Fibroblast of lung (primary cell): ENCODE data around the gene CYP19A1. TPM values are rescaled to one million over a fixed set of nuclear protein-coding genes. Genes with fewer than 3 reads are reported as not detected.

ENCODE experiments used
- DNase-seq, 2 donors: peaks; one replicate each; pipeline versions ENCODE4 v3.0.0 to v3.0.0-alpha.2; 2010; ENCODE audit warnings: low read depth in 2 of 2
- H2AFZ ChIP-seq: 2 replicates; pipeline ENCODE4 v1.5.1; 2012; ENCODE audit warnings: low read length, control low read depth, inconsistent platforms
- H3K27ac ChIP-seq: 2 replicates; pipeline ENCODE4 v1.5.1; 2011; ENCODE audit warnings: low read length, control low read depth; ENCODE audit not compliant: insufficient read depth
- H3K27me3 ChIP-seq: 2 replicates; pipeline ENCODE4 v1.5.1; 2011; ENCODE audit warnings: mild to moderate bottlenecking, low read length; ENCODE audit not compliant: control insufficient read depth, insufficient read depth
- H3K36me3 ChIP-seq: 2 replicates; pipeline ENCODE4 v1.5.1; 2011; ENCODE audit warnings: low read length; ENCODE audit not compliant: control insufficient read depth, insufficient read depth
- H3K4me1 ChIP-seq: 2 replicates; pipeline ENCODE4 v1.5.1; 2011; ENCODE audit warnings: low read length; ENCODE audit not compliant: control insufficient read depth, insufficient read depth; ENCODE audit errors: extremely low read depth
- H3K4me2 ChIP-seq: 2 replicates; pipeline ENCODE4 v1.5.1; 2011; ENCODE audit warnings: low read length, control low read depth; ENCODE audit not compliant: insufficient read depth; ENCODE audit errors: extremely low read depth
- H3K4me3 ChIP-seq, 4 experiments: fragments of 200-600 bp in 1 of 4; sonication (generic) in 1 of 4; replicated peaks in 1 of 4; 2 replicates each; pipeline ENCODE4 v1.5.1; 2011 to 2016; ENCODE audit warnings: low read length in 4 of 4, low read depth in 3 of 4, mild to moderate bottlenecking in 3 of 4, control low read depth in 2 of 4, inconsistent platforms in 1 of 4, mixed read lengths in 1 of 4; ENCODE audit not compliant: insufficient read depth in 1 of 4; ENCODE audit errors: control extremely low read depth in 1 of 4
- H3K79me2 ChIP-seq: 2 replicates; pipeline ENCODE4 v1.5.1; 2012; ENCODE audit warnings: mild to moderate bottlenecking, low read length, inconsistent platforms; ENCODE audit not compliant: control insufficient read depth, insufficient read depth
- H3K9ac ChIP-seq: 2 replicates; pipeline ENCODE4 v1.5.1; 2011; ENCODE audit warnings: mild to moderate bottlenecking, low read length, control low read depth; ENCODE audit not compliant: insufficient read depth
- H3K9me3 ChIP-seq: 2 replicates; pipeline ENCODE4 v1.5.1; 2012; ENCODE audit warnings: low read depth, low read length; ENCODE audit not compliant: control insufficient read depth, insufficient read depth
- H4K20me1 ChIP-seq: 2 replicates; pipeline ENCODE4 v1.5.1; 2011; ENCODE audit warnings: low read length; ENCODE audit not compliant: control insufficient read depth, insufficient read depth; ENCODE audit errors: extremely low read depth
- EZH2 ChIP-seq: IDR thresholded peaks from 2 replicates; pipeline ENCODE4 v1.5.1; 2012; ENCODE audit warnings: low read length, control low read depth, mild to moderate bottlenecking; ENCODE audit errors: missing control alignments
- polyA plus RNA-seq, 2 donors: library from polyadenylated mRNA; depleted of rRNA in 1 of 2; stranded (reverse) in 1 of 2; unstranded in 1 of 2; fragments of >200 nt; gene quantifications; 2 replicates each; pipeline ENCODE4 v1.2.1, GENCODE V29; 2011 to 2012; ENCODE audit warnings: missing spikeins in 1 of 2
- total RNA-seq: library from RNA; depleted of rRNA; stranded (reverse); fragments of >200 nt; gene quantifications from 2 replicates; pipeline ENCODE4 v1.2.1, GENCODE V29; 2014
- TF ChIP-seq, protein P1 (sequence below), 2 donors: IDR thresholded peaks in 1 of 2; conservative IDR thresholded peaks in 1 of 2; 1 replicate in 1 of 2; 2 replicates in 1 of 2; pipeline ENCODE4 v1.5.1; 2011 to 2012; ENCODE audit warnings: low read length in 2 of 2, control low read depth in 1 of 2, inconsistent platforms in 1 of 2, low read depth in 1 of 2, mild to moderate bottlenecking in 1 of 2

The CYP19A1 gene
- total and polyA plus RNA-seq, 2 donors (not counting 1 experiment from before 2014, with no cell fraction given): 0.16 to 2.3 TPM

DNA sequence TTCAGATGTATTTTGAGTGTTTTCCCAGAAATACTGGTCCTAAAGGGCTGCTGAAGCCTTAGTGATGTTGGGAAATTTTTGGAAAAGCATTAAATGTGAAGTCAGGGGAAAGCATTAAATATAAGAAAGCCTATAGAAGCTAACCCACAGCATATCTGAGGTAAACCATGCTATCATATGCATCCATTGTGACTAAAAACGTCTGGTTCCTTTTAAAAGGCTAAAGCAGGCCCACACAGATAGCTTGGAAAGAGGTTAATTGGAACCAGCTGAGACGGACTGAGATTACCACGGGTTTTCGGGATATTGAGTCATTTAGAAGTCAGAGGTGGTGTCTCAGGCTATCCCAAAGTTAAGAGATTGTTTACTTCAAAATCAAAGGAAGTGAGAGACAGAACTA lies 78.2 kb downstream of the CYP19A1 start:
- no peak overlapping the region for H2AFZ ChIP-seq
- no peaks in the 10 kb centered on the region for H3K79me2 ChIP-seq
- peak in 1 of 2 donors; percentile 52 for DNase-seq
- no peak overlapping the region for H3K4me2 ChIP-seq
- H3K27ac ChIP-seq: no peak overlapping the region
- H4K20me1 ChIP-seq: no peaks in the 10 kb centered on the region
- TF ChIP-seq EZH2: no peak
- TF ChIP-seq, protein P1, sequence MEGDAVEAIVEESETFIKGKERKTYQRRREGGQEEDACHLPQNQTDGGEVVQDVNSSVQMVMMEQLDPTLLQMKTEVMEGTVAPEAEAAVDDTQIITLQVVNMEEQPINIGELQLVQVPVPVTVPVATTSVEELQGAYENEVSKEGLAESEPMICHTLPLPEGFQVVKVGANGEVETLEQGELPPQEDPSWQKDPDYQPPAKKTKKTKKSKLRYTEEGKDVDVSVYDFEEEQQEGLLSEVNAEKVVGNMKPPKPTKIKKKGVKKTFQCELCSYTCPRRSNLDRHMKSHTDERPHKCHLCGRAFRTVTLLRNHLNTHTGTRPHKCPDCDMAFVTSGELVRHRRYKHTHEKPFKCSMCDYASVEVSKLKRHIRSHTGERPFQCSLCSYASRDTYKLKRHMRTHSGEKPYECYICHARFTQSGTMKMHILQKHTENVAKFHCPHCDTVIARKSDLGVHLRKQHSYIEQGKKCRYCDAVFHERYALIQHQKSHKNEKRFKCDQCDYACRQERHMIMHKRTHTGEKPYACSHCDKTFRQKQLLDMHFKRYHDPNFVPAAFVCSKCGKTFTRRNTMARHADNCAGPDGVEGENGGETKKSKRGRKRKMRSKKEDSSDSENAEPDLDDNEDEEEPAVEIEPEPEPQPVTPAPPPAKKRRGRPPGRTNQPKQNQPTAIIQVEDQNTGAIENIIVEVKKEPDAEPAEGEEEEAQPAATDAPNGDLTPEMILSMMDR (conservative IDR thresholded peaks at IDR 0.05 in 1 of 2, IDR thresholded peaks at IDR 0.05 in 1 of 2; ENCODE audit: low read depth in 1 of 2, low read length in 2 of 2): no peak
- H3K4me3 ChIP-seq: no peak overlapping the region
- H3K4me1 ChIP-seq: no peaks in the 10 kb centered on the region
- no peaks in the 10 kb centered on the region for H3K9me3 ChIP-seq
- H3K9ac ChIP-seq: no peak overlapping the region
- H3K27me3 ChIP-seq: peaks cover 8% of the 10 kb centered on the region
- H3K36me3 ChIP-seq: no peaks in the 10 kb centered on the region

DNA sequence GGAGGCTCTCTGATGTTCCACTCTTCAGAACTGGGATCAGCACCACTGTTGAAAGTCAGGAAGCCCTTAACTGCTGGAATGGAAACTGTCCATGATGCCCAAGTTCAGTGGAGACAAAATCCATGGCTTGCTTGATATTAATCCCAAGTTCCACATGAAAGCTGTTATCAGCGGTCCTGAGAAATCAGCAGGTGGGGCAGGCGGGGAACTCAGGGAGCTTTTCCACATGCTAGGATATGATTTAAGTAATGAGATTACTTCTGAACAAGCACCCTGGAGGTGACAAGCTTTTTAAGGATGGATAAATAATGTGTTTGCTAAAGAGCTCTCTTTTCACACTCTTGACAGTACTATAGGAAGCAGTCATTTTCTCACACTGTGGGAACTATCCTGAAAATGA lies 82.9 kb downstream of the CYP19A1 start:
- no peak overlapping the region for H3K4me3 ChIP-seq
- H2AFZ ChIP-seq: no peak overlapping the region
- H3K9ac ChIP-seq: no peak overlapping the region
- TF ChIP-seq, protein P1 (conservative IDR thresholded peaks at IDR 0.05 in 1 of 2, IDR thresholded peaks at IDR 0.05 in 1 of 2; ENCODE audit: low read depth in 1 of 2, low read length in 2 of 2): no peak
- no peak for TF ChIP-seq EZH2
- no peaks in the 10 kb centered on the region for H3K36me3 ChIP-seq
- H3K27me3 ChIP-seq: peaks cover 6% of the 10 kb centered on the region
- H3K4me2 ChIP-seq: no peak overlapping the region
- H4K20me1 ChIP-seq: no peaks in the 10 kb centered on the region
- no peak for DNase-seq
- no peaks in the 10 kb centered on the region for H3K79me2 ChIP-seq
- no peaks in the 10 kb centered on the region for H3K4me1 ChIP-seq
- H3K27ac ChIP-seq: no peak overlapping the region
- no peaks in the 10 kb centered on the region for H3K9me3 ChIP-seq

DNA sequence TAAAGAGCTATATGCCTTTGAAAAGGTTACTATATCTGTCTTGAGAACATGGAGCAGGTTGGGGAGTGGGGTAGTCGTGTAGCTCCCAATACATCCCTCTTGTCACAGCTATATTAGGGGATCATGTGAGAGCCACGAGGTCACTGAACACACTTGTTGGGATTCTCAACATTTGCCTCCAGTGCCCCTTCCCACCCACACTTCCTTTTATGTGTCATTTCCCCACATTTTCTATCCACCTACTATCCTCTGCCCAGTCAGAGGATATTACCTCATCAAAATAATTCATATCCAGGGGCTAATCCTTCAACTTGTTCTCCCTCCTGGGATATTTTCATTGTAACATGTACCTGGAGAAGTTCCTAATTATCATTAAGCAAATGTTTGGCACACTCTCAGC lies 85.0 kb downstream of the CYP19A1 start:
- Histone ChIP-seq H3K4me2 (no peak overlapping the region), H3K79me2 (no peaks in the 10 kb centered on the region), H4K20me1 (no peaks in the 10 kb centered on the region), H3K27ac (no peak overlapping the region), H3K9me3 (no peaks in the 10 kb centered on the region), H3K36me3 (no peaks in the 10 kb centered on the region), H3K9ac (no peak overlapping the region), H3K4me3 (no peak overlapping the region), H2AFZ (no peak overlapping the region), H3K4me1 (no peaks in the 10 kb centered on the region), H3K27me3 (peaks cover 7% of the 10 kb centered on the region)
- TF ChIP-seq, protein P1 (conservative IDR thresholded peaks at IDR 0.05 in 1 of 2, IDR thresholded peaks at IDR 0.05 in 1 of 2; ENCODE audit: low read depth in 1 of 2, low read length in 2 of 2): no peak
- TF ChIP-seq EZH2: no peak
- DNase-seq: no peak
